HG03066 (cell line): ENCODE measurements around the gene ATRNL1.

Experiments used
- ATAC-seq: cut with Tn5 transposase; IDR thresholded peaks from one replicate; pipeline ENCODE4 v1.9.1; 2021; ENCODE audit warnings: low read depth; ENCODE audit not compliant: unreplicated experiment

Gene ATRNL1

DNA sequence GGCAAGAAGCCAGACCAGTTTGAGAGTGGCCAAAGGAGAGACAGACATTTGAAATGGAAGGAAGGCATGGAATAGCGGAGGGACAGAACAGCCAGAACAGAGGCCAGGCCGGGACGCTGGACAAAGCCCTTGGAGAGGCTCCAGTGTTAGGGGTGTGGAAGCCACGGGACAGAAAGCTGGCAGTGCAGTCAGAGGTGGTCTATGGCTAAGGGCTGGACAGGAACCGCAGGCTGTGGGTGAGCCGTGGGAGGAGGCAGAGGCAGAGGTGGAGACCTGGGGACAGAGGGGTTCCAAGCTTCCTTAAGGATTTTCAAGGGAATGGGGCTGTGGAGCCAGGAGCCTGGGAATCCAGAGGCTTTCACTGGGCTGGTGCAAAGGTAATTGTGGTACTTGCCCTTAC lies 878.8 kb downstream of the ATRNL1 start:
- ATAC-seq, result no peak

DNA sequence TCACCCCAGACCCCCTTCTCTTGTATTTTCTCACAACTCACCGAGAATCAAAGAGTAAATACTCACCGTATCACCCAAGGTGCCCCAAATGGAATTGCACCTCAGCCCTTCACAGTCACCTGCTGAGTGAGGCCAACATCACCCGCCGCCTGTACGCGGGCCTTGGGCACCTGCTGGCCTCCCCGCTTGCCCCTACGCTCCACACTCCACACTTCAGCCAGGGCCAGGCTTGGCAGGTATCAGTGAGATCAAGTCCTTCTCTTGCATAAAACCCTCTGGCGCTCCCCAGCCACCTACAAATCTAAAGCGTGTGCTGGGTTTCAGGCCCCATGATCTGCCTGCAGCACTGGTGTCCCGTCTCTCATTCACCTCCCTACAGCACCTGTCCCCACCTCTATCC lies 879.3 kb downstream of the ATRNL1 start:
- no peak for ATAC-seq

DNA sequence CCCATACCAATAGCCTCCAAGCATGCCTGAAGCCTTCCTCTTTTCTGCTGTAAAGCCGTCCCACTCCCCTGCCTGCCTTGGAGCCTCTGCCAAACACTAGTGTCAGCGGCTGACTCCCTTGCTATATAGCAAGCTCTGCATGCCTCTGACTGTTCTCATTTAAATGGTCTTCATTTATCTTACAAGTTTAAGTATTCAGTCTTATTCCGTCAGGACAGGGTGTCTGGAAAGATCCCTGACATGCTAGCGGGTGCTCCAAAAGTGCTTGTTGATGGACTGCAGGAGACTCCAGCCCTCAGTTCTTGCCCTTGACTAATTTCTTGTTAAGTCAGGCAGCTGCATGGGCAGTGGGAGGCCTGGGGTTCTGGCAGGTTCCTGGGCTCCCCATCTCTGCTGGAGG lies 881.2 kb downstream of the ATRNL1 start:
- no peak for ATAC-seq

- no peak for ATAC-seq
Measured at GRCh38 chr10:115974816-115975430, 881.8 kb downstream of the ATRNL1 start.

DNA sequence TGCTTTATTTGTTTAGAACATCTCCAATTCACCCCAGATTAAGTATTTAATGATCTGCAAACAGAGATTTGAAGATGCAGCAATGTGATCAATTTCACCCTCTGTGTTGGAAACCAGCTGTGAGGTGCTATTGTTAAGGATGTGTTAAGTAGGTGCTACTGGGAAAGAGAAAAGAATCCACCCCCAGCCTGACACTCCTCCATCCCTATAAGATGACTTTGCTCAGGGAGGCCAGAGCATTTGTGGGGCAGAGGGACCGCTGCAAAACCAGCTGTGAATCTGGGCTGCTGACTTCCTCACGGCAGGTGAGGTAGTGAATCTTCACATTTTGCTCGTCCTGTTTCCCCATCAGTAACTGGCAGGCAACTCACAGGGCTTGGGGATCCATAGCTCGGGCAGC lies 882.3 kb downstream of the ATRNL1 start:
- ATAC-seq, result no peak

DNA sequence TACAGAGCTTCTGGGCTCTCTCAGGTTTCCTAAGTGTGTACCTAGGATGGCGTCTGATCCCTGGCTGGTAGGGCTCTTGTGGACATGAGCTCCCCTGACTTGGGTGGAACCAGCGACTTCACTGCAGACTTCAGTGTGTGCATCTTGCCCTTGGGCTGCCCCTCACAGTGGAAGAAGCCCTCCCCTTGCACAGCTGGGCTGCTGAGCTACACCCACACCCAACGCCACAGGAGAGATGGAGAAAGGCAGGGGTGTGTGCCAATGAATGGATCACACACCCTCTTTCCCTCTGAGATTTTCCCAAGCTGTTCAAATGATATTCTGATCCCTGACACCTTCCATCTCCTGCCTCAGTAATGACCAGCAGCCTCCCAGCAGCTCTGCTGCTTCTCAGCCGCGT lies 883.2 kb downstream of the ATRNL1 start:
- no peak for ATAC-seq

GRCh38 chr10:115977855-115978254 lies 884.7 kb downstream of the ATRNL1 start:
- ATAC-seq, result no peak

DNA sequence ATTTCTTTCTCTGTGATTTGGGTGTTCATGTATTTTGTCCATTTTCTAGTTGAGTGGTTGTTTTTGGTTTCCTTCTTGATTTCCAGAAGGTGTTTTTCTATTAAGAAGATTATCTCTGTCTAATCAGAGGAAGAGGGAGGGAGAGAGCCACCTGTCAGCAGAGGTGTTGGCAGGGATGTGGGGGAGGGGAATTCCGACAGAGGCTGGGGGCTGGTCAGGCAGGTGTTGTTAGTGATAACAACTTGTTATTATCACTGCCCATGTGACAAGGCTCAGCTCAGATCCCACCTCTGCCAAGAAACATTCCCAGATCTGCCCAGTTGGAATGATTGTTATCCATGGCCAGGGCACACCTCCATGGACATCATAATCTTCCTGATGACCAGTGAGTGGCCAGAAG lies 886.4 kb downstream of the ATRNL1 start:
- ATAC-seq, result no peak

DNA sequence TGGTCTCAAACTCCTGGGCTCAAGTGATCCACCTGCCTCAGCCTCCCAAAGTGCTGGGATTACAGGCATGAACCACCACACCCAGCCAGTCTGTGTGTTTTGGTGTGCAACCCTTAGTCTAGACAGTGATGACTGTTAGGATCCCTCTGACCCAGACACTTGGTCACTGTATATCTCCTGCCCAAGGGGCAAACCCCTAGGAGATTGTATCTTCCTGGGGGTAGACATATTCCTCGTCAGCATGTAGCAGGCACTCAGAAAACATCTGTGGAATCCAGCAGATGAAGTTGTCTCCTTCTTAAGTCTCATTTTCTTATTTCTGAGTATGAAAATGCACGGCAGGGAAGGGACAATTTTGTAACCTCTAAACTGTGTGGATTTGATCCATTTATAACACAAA lies 887.3 kb downstream of the ATRNL1 start:
- no peak for ATAC-seq

DNA sequence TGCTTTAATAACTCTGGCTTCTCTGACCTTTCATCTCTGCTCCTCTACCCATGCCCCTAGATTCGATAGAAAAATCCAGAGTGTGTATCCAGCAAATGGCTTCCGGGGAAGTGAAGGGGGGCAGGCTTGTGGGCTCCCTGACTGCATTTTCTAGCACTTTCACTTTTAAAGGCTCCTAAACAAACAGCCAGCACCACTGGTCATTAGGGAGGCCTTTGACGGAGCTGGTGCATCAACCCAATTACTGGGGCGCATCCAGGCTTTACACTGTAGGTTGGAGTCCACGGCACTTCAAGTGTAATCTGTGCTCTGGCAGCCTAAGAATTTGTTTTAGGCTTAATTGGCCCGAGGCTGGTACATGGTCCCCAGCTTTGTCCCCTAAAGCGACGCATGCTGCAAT lies 887.9 kb downstream of the ATRNL1 start:
- ATAC-seq, result no peak

- no peak for ATAC-seq
Measured at GRCh38 chr10:115982076-115982475, 888.9 kb downstream of the ATRNL1 start.

DNA sequence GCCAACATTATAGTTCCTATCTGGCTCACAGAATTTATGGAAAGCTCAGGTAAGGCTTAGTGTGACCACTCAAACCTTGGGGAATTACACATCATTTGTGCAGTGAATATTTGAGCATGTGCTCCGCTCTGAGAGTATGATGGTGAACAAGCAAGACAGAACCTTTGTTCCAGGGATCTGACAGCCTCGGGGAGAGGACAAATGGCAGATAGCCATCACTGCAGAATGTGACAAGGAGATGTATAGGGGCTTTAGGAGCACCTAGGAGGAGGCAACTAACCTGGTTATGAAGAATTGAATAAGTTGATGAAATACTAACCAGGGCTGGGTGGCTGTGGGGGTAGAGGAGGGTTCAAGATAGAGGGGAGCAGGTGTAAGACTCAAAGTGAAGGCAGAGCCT lies 889.4 kb downstream of the ATRNL1 start:
- no peak for ATAC-seq

- no peak for ATAC-seq
Measured at GRCh38 chr10:115985786-115986185, 892.6 kb downstream of the ATRNL1 start.

DNA sequence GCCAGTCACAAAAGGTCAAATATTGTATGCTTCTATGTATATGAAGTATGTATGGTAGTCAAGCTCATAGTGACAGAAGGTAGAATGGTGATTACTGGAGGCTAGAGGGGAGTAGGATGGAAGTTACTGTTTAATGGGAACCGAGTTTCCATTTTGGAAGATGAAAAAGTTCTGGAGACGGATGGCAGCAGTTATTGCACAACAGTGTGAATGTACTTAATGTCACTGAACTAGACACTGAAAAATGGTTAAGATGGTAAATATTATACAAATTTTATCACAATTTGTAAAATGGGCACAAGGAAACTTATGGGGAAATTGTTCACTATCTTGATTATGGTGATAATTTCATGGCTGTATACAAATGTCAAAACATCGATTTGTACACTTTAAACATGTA lies 895.2 kb downstream of the ATRNL1 start:
- no peak for ATAC-seq

- ATAC-seq, result no peak
Measured at GRCh38 chr10:115989621-115990020, 896.5 kb downstream of the ATRNL1 start.

DNA sequence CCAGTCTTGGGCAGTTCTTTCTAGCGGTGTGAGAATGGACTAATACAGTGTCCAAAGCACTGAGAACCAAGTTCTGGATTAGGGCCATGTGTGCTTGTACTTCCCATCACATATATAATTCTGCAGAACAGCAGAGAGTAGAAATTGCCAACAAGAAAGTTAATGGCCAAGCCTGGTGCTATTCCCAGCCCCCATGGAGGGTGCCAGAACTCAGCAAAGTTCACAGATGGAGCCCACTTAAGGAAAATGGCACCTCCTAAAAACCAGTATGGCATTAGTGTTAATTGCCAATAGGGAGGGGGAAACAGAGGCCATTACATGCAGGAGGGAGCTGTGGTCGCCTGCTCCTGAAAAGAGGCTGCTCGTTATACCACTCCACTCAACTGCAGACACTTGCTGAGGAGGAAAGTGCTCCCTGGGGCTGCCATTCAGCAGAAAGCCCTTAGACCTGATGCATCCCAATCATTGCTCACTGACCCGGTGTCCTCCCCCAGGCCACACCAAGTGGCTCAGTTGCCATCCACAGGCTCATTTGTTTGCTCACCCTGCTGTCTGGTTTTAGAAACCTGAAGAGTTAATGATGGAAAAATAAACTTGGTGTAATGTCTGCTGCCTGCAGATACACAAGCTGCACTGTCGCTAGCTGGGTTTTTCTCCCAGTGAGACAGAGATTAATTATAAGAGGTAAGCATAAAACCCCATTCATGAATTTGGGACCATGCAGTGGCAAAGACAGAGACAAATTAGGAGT lies 899.2 kb downstream of the ATRNL1 start:
- no peak for ATAC-seq

DNA sequence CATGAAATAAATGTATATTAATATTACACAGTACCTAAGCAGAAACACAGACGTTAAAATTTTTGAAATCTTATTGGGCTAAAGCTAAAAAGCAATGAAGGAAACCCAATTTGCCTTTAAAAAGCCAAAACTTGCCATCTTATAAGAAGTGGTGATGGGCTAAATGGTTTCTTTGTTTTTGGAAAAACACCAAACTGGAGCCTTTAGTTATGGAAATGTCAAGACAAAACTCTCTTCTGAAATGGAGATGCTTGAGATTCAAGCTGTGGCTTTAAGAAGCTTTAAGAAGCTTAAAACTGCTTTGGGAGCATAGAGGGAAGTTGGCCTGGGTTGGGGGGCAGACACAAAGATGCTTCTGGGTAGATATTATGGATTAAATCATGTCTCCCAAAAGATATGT lies 902.9 kb downstream of the ATRNL1 start:
- no peak for ATAC-seq

DNA sequence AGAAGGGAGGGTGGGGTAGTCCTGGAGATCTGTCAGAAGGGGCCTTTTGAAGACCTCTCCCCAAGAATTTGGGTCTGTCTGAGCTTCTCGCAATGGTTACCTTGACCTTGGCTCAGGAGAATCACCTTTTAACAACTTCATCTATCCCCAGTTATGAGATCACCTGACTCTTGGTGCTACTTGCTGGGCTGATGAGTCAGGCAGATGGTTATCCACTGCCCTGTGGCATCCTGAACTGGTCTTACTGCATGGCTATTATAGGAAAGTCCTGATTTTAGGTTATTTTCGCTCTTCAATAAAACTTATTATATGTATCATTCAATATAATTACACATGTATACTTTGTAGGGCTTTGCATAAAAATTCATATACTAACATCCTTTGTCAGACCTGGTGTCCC lies 905.1 kb downstream of the ATRNL1 start:
- no peak for ATAC-seq
